ENCODE data around the gene SH2B3.
"Not testable (repeated sequence)": the region's sequence is repeated elsewhere in the genome, so short reads cannot be mapped to it uniquely, and the experiment has no call there.

Gene SH2B3

DNA sequence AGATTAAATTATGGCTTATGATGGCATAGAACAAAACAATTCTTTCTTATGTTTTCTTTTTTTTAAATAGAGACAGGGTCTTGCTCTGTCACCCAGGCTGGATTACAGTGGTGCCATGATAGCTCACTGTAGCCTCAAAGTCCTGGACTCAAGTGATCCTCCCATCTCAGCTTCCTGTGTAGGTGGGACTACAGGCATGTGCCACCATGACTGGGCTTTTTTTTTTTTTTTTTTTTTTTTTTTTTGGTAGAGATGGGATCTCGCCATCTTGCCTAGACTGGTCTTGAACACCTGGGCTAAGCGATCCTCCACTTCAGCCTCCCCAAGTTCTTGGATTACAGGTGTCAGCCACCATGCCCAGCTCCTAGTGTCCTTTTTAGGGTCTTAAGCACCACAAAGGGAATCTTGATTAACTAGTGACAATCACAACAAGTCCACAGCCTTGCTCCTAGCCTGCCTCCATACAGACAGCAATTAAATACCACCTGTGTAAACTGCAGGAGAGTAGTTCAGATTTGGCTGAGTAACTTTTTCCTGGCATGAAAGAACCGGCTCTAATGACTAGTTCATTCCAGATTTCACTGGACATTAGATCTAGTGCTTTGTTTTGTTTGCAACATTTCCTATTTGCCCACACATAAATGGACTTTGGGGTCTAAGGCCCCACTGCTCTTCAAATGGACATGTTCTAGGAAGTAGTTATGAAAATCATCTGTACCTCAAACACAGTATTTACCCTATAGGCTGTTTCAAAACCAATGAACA is 61.6 kb downstream of the SH2B3 start:
- DNase-seq = no peak

- DNase-seq = no peak
These were observed 62.1 kb downstream of the SH2B3 start for GRCh38 chr12:111467857-111468241.

DNA sequence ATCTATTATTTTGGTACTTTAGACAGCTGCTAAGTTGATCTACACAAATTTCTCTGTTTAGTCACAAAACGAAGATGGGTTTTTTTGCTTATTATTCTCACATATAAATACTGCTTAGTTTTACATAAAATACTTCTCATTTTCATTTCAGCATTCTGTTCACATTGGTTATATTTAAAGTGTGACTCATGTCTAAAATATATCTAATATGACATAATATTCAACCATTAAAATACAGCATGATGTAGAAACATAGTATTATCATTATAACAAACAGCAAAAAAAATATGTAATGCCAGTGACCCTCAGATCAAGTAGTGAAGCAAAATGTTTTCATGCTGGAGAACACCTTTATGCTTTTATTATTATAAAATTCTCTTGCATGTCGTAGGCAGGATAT is 63.7 kb downstream of the SH2B3 start:
- no peak for DNase-seq

- DNase-seq = no peak
These were observed 65.5 kb downstream of the SH2B3 start for GRCh38 chr12:111471236-111471635.

DNA sequence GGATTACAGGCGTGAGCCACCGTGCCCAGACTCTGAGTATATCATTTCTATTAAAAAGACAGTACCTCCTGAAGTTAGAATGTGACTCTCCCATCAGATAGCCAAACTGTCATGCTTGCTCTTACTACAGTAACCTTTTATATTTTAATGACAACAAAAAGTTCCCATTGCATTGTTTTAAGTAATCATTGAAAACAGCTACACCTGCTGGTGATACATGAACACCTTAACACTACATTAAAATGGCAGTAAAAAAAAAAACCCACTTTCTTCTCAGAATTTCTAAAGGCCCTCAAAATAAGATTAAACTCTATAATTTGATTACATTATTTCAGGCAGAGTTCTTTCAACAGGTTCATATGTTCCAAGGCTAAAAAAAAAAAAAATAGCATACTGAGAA is 76.7 kb downstream of the SH2B3 start:
- no peak for DNase-seq

DNA sequence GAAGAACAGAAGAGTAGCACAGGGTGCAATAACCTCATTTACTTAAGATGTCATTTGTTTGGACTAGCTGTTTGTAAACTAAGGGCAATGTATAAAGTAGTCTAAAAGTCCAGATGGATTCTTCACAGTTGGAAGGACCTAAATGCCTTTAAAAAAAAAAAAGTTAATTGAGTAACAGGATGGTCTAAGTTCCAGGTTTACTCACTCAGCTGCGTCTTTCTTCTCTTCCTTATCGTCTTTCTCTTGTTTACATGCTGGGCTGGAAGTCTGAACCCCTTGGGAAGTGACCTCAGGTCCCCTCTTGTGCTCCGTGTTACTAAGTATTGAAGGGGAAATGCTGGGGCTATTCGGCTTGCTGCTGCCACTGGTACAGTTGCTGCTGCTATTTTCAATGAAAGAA is 82.5 kb downstream of the SH2B3 start:
- no peak for DNase-seq

DNA sequence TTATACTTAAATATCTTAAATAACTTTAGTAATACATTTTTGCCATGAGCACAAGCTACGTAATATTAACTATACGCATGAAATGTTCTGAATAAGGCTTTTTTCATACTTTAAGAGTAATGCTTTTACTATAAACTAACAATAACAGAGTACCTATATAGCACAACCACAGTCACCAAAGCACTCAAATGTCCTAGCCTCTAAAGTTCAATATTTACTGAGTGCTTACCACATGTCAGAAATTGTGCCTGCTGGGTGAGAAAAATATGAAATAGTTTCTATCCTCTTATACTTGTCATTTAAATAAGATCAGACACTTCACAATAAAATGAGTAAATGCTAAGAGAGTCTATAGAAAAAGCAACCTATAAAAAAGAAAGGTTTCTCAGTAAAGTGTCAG is 83.1 kb downstream of the SH2B3 start:
- no peak for DNase-seq

DNA sequence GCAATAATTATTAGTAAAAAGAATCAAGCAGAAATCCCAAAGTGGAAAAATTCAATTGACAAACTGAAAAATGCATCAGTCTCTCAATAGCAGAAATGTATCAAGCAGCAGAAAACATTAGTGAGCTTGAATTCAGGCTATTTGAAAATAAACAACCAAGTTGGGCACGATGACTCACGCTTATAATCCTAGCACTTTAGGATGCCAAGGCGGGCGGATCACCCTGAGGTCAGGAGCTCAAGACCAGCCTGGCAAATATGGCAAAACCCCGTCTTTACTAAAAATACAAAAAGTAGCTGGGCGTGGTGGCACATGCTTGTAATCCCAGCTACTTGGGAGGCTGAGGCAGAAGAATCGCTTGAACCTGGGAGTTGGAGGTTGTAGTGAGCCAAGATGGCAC is 87.3 kb downstream of the SH2B3 start:
- DNase-seq = not testable (repeated sequence)

DNA sequence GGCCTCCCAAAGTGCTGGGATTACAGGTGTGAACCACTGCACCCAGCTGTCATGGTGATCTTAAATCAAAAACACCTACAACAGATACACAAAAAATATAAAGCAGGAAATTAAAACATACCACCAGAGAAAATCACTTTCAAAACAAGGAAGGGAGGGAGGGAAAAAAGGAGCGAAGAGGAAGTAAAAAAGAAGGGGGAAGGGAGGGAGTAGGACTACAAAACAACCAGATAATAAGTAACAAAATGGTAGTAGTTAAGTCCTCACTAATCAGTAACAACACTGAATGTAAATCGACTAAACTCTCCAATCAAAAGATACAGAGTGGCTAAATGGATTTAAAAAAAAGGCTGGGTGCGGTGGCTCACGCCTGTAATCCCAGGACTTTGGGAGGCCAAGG is 89.0 kb downstream of the SH2B3 start:
- no peak for DNase-seq
